Neural cell (in vitro differentiated cells): ENCODE results near the gene ENTPD2. TPM values are rescaled to one million over a fixed set of nuclear protein-coding genes. Genes with fewer than 3 reads are reported as not detected.

Experiments
- H2AFZ ChIP-seq: fragments of 200-600, 300-800 bp; sonication (generic), shearing (Covaris generic); 2 replicates; pipeline ENCODE4 v1.6.0; 2014; ENCODE audit warnings: low read depth, mild to moderate bottlenecking, antibody characterized with exemption, low read length, moderate library complexity
- H3F3A ChIP-seq: fragments of 200-600 bp; shearing (Covaris generic); 2 replicates; pipeline ENCODE4 v1.6.1; 2016; ENCODE audit warnings: mild to moderate bottlenecking, moderate library complexity, mixed read lengths, antibody characterized with exemption, low read length; ENCODE audit not compliant: insufficient read depth, poor library complexity, severe bottlenecking
- H3K27ac ChIP-seq: fragments of 200-600, 300-800 bp; sonication (generic), shearing (Covaris generic); 2 replicates; pipeline ENCODE4 v1.5.1; 2014; ENCODE audit warnings: mild to moderate bottlenecking, low read length, moderate library complexity
- H3K27me3 ChIP-seq: fragments of 300-800, 200-600 bp; sonication (generic), shearing (Covaris generic); 2 replicates; pipeline ENCODE4 v1.6.0; 2014; ENCODE audit warnings: mild to moderate bottlenecking, low read depth, low read length, moderate library complexity; ENCODE audit not compliant: insufficient read depth
- H3K36me3 ChIP-seq: fragments of 300-800, 200-600 bp; sonication (generic), shearing (Covaris generic); 2 replicates; pipeline ENCODE4 v1.5.1; 2014; ENCODE audit warnings: mild to moderate bottlenecking, antibody characterized with exemption, low read length, moderate library complexity; ENCODE audit not compliant: insufficient read depth
- H3K4me2 ChIP-seq: fragments of 300-800, 200-600 bp; sonication (generic), shearing (Covaris generic); 2 replicates; pipeline ENCODE4 v1.6.0; 2014; ENCODE audit warnings: mild to moderate bottlenecking, low read length
- H3K4me3 ChIP-seq: fragments of 300-800, 200-600 bp; sonication (generic), shearing (Covaris generic); 2 replicates; pipeline ENCODE4 v1.5.1; 2014; ENCODE audit warnings: mild to moderate bottlenecking, low read length, moderate library complexity
- H3K79me2 ChIP-seq: fragments of 200-600 bp; shearing (Covaris generic); replicated peaks from 2 replicates; pipeline ENCODE4 v1.6.0; 2014; ENCODE audit warnings: mild to moderate bottlenecking, low read length, moderate library complexity; ENCODE audit not compliant: insufficient read depth
- H3K9ac ChIP-seq: fragments of 300-800, 200-600 bp; sonication (generic), shearing (Covaris generic); 2 replicates; pipeline ENCODE4 v1.6.1; 2016; ENCODE audit warnings: mild to moderate bottlenecking, low read length, mixed read lengths
- H3K9me2 ChIP-seq: fragments of 200-600 bp; shearing (Covaris generic); 2 replicates; pipeline ENCODE4 v1.6.1; 2016; ENCODE audit warnings: mild to moderate bottlenecking, low read length, mixed read lengths; ENCODE audit not compliant: insufficient read depth
- H3K9me3 ChIP-seq: fragments of 200-600, 300-800 bp; sonication (generic), shearing (Covaris generic); 2 replicates; pipeline ENCODE4 v1.6.1; 2016; ENCODE audit warnings: mild to moderate bottlenecking, mixed run types, low read length, moderate library complexity, mixed read lengths
- H4K20me1 ChIP-seq: fragments of 200-600 bp; shearing (Covaris generic); 2 replicates; pipeline ENCODE4 v1.6.1; 2016; ENCODE audit warnings: mild to moderate bottlenecking, mixed run types; ENCODE audit not compliant: insufficient read depth
- EP300 ChIP-seq: fragments of 450-650 bp; conservative IDR thresholded peaks from 2 replicates; pipeline ENCODE4 v1.6.1; 2014; ENCODE audit warnings: antibody characterized with exemption, mild to moderate bottlenecking, moderate library complexity; ENCODE audit not compliant: poor library complexity, severe bottlenecking
- EZH2 ChIP-seq: fragments of 200-600, 300-800 bp; shearing (Covaris generic), sonication (generic); IDR thresholded peaks from 2 replicates; pipeline ENCODE4 v1.6.1; 2014; ENCODE audit warnings: antibody characterized with exemption, low read length, borderline replicate concordance, mild to moderate bottlenecking; ENCODE audit not compliant: insufficient read depth, poor library complexity, severe bottlenecking
- MXI1 ChIP-seq: fragments of 450-650 bp; conservative IDR thresholded peaks from 2 replicates; pipeline ENCODE4 v1.6.1; 2014; ENCODE audit warnings: antibody characterized with exemption, mild to moderate bottlenecking; ENCODE audit not compliant: poor library complexity, severe bottlenecking
- POLR2AphosphoS5 ChIP-seq: IDR thresholded peaks from 2 replicates; pipeline ENCODE4 v1.6.1; 2012
- RAD21 ChIP-seq: fragments of 450-650 bp; conservative IDR thresholded peaks from 2 replicates; pipeline ENCODE4 v1.6.1; 2014; ENCODE audit warnings: antibody characterized with exemption, mild to moderate bottlenecking, moderate library complexity
- SMC3 ChIP-seq: fragments of 450-650 bp; conservative IDR thresholded peaks from 2 replicates; pipeline ENCODE4 v1.6.1; 2014; ENCODE audit warnings: antibody characterized with exemption, mild to moderate bottlenecking, moderate library complexity; ENCODE audit not compliant: poor library complexity
- TAF1 ChIP-seq: IDR thresholded peaks from 2 replicates; pipeline ENCODE4 v1.6.1; 2012; ENCODE audit warnings: low read depth
- polyA plus RNA-seq: library from polyadenylated mRNA; depleted of rRNA; stranded (reverse); fragments of >200 nt; gene quantifications from 2 replicates; pipeline ENCODE4 v1.2.3, GENCODE V29; 2014
- TF ChIP-seq, protein P1 (sequence below): fragments of 450-650 bp; IDR thresholded peaks from 2 replicates; pipeline ENCODE4 v1.5.1; 2014; ENCODE audit warnings: antibody characterized with exemption, mild to moderate bottlenecking, moderate library complexity; ENCODE audit not compliant: poor library complexity, severe bottlenecking
- TF ChIP-seq, protein P2 (sequence below): IDR thresholded peaks from 2 replicates; pipeline ENCODE4 v1.6.1; 2012; ENCODE audit warnings: borderline replicate concordance

The ENTPD2 gene
- polyA plus RNA-seq, 1 donor from 2014 or later = not detected

DNA sequence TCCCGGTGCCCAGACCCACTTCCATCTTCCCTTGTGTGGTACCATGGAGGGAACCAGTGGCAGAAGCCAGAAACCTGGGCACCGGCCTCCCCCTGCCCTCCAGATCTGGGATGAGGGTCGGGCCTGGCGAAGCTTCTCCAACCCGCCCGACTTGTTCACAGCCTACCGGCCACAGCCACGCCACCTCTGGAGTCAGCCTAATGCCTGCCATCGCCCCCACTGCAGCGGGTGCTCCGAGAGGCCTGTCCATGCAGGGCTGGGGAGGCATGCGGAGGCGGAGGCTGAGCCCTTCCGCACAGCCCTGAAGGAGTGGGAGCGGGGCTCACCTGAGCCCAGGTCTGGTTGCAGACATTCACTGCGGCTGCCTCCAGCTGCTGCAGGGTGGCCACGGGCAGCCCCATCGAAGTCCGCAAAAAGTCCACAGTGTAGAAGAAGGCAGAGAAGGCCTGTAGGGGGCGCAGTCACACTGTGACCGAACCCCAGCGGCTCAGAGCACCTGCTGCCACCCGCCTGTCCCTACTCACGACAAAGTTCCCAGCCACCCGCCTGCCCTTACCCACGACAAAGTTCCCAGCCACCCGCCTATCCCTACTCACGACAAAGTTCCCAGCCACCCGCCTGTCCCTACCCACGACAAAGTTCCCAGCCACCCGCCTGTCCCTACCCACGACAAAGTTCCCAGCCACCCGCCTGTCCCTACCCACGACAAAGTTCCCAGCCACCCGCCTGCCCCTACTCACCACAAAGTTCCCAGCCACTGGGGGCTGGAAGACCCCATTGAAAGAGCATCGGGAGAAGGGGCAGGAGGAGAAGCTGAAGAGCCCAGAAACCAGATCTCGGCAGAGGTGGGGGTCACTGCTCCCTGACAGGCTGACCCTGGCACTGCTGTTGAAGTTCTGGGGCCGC is 4.1 kb downstream of the ENTPD2 start:
- Histone ChIP-seq H3K4me3 (no peak overlapping the region), H3K27me3 (peaks cover 72% of the 10 kb centered on the region), H3K9me3 (no peaks in the 10 kb centered on the region), H3K36me3 (no peaks in the 10 kb centered on the region), H3K9me2 (no peaks in the 10 kb centered on the region), H3K4me2 (no peak overlapping the region), H3F3A (no peaks in the 10 kb centered on the region), H2AFZ (no peak overlapping the region), H3K9ac (no peak overlapping the region), H3K27ac (no peak overlapping the region), H4K20me1 (peaks cover 4% of the 10 kb centered on the region), H3K79me2 (peaks cover 7% of the 10 kb centered on the region)
- TF ChIP-seq, protein P1, sequence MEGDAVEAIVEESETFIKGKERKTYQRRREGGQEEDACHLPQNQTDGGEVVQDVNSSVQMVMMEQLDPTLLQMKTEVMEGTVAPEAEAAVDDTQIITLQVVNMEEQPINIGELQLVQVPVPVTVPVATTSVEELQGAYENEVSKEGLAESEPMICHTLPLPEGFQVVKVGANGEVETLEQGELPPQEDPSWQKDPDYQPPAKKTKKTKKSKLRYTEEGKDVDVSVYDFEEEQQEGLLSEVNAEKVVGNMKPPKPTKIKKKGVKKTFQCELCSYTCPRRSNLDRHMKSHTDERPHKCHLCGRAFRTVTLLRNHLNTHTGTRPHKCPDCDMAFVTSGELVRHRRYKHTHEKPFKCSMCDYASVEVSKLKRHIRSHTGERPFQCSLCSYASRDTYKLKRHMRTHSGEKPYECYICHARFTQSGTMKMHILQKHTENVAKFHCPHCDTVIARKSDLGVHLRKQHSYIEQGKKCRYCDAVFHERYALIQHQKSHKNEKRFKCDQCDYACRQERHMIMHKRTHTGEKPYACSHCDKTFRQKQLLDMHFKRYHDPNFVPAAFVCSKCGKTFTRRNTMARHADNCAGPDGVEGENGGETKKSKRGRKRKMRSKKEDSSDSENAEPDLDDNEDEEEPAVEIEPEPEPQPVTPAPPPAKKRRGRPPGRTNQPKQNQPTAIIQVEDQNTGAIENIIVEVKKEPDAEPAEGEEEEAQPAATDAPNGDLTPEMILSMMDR = peak; percentile 56
- no peak for TF ChIP-seq MXI1

DNA sequence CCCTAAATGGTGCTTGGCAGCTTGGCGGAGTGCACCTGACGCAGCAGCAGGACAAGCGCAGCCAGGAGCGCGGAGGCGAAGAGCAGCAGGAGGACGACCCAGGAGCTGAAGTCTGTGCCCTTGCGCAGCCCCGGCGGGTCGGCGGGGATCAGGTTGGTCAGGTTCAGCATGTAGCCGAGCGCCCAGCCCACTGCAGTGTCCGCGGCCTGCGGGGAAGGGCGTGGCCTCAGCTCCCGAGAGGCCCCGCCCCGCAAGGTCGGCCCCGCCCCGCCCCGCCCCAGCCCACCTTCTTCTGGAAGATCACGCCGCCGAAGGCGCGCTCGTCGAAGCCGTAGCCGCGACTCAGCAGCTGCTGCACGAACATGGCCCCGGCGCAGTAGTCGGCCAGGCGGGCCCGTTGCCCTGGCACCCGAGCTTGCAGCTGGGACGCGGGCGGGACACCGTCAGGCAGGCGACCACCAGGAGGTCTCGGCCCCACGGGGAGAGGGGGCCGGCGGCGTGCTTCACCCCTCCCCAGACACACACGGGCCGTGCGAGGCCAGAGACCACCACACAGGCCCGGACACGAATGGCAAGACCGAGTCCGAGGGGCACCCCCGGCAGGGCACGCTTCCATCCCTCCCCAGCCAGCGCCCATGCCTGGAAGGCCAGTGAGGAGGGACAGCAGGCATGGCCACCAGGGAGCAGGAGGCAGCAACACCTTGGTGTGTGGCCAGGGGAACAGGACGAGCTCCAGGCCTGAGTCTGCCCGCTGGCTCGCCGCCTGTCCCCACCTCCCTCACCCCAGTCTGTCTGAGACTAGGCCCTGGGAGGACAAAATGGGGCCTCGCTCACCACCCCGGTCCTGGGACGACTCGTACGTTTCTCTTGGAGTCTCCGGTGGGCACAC is 5.0 kb downstream of the ENTPD2 start:
- Histone ChIP-seq H3K27me3 (peaks cover 63% of the 10 kb centered on the region), H3K36me3 (no peaks in the 10 kb centered on the region), H3F3A (no peaks in the 10 kb centered on the region), H3K9ac (no peak overlapping the region), H3K27ac (no peak overlapping the region), H3K4me3 (no peak overlapping the region), H3K9me2 (no peaks in the 10 kb centered on the region), H3K9me3 (no peaks in the 10 kb centered on the region), H2AFZ (no peak overlapping the region), H3K4me2 (no peak overlapping the region), H3K79me2 (peaks cover 16% of the 10 kb centered on the region), H4K20me1 (peaks cover 13% of the 10 kb centered on the region)
- no peak for TF ChIP-seq EZH2
- TF ChIP-seq POLR2AphosphoS5 = no peak
- TF ChIP-seq EP300 = no peak
- TF ChIP-seq, protein P2, sequence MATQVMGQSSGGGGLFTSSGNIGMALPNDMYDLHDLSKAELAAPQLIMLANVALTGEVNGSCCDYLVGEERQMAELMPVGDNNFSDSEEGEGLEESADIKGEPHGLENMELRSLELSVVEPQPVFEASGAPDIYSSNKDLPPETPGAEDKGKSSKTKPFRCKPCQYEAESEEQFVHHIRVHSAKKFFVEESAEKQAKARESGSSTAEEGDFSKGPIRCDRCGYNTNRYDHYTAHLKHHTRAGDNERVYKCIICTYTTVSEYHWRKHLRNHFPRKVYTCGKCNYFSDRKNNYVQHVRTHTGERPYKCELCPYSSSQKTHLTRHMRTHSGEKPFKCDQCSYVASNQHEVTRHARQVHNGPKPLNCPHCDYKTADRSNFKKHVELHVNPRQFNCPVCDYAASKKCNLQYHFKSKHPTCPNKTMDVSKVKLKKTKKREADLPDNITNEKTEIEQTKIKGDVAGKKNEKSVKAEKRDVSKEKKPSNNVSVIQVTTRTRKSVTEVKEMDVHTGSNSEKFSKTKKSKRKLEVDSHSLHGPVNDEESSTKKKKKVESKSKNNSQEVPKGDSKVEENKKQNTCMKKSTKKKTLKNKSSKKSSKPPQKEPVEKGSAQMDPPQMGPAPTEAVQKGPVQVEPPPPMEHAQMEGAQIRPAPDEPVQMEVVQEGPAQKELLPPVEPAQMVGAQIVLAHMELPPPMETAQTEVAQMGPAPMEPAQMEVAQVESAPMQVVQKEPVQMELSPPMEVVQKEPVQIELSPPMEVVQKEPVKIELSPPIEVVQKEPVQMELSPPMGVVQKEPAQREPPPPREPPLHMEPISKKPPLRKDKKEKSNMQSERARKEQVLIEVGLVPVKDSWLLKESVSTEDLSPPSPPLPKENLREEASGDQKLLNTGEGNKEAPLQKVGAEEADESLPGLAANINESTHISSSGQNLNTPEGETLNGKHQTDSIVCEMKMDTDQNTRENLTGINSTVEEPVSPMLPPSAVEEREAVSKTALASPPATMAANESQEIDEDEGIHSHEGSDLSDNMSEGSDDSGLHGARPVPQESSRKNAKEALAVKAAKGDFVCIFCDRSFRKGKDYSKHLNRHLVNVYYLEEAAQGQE = no peak
- no peak for TF ChIP-seq MXI1
- TF ChIP-seq, protein P1 = no peak
- TF ChIP-seq TAF1 = no peak
- no peak for TF ChIP-seq RAD21
- TF ChIP-seq SMC3 = no peak
